GM18858 (cell line): ENCODE results near the gene RBMS3.

Experiments
- ATAC-seq: cut with Tn5 transposase; IDR thresholded peaks from one replicate; pipeline ENCODE4 v1.9.1; 2021; ENCODE audit not compliant: unreplicated experiment

The RBMS3 gene

GRCh38 chr3:29852767-29853166 is 571.9 kb downstream of the RBMS3 start:
- ATAC-seq: no peak

- ATAC-seq: no peak
Measured at GRCh38 chr3:29853841-29854397, 573.0 kb downstream of the RBMS3 start.

GRCh38 chr3:29854821-29855220 is 574.0 kb downstream of the RBMS3 start:
- no peak for ATAC-seq

- ATAC-seq: no peak
Measured at GRCh38 chr3:29859726-29860270, 578.9 kb downstream of the RBMS3 start.

- ATAC-seq: no peak
Measured at GRCh38 chr3:29864809-29865208, 583.9 kb downstream of the RBMS3 start.

GRCh38 chr3:29868543-29869101 is 587.8 kb downstream of the RBMS3 start:
- no peak for ATAC-seq

GRCh38 chr3:29870136-29870535 is 589.3 kb downstream of the RBMS3 start:
- no peak for ATAC-seq

- no peak for ATAC-seq
Measured at GRCh38 chr3:29871087-29871486, 590.2 kb downstream of the RBMS3 start.

GRCh38 chr3:29880809-29881208 is 599.9 kb downstream of the RBMS3 start:
- no peak for ATAC-seq

GRCh38 chr3:29887451-29887850 is 606.6 kb downstream of the RBMS3 start:
- no peak for ATAC-seq

- ATAC-seq: no peak
Measured at GRCh38 chr3:29889215-29889614, 608.3 kb downstream of the RBMS3 start.

GRCh38 chr3:29890801-29891200 is 609.9 kb downstream of the RBMS3 start:
- no peak for ATAC-seq

- ATAC-seq: no peak
Measured at GRCh38 chr3:29892976-29893554, 612.2 kb downstream of the RBMS3 start.

GRCh38 chr3:29896856-29897255 is 616.0 kb downstream of the RBMS3 start:
- ATAC-seq: no peak

GRCh38 chr3:29898171-29898965 is 617.5 kb downstream of the RBMS3 start:
- no peak for ATAC-seq

GRCh38 chr3:29899021-29899420 is 618.1 kb downstream of the RBMS3 start:
- ATAC-seq: no peak

- ATAC-seq: no peak
Measured at GRCh38 chr3:29901097-29901496, 620.2 kb downstream of the RBMS3 start.

- ATAC-seq: no peak
Measured at GRCh38 chr3:29903600-29903999, 622.7 kb downstream of the RBMS3 start.

- no peak for ATAC-seq
Measured at GRCh38 chr3:29906906-29907305, 626.0 kb downstream of the RBMS3 start.

- no peak for ATAC-seq
Measured at GRCh38 chr3:29912600-29913288, 631.9 kb downstream of the RBMS3 start.

GRCh38 chr3:29914861-29915524 is 634.1 kb downstream of the RBMS3 start:
- no peak for ATAC-seq
